HG03378 (cell line): Measurements from ENCODE around the gene RAP1GDS1.
A peak's percentile ranks its signal among the peaks of the same experiment; 100 is the strongest.
"Not testable (repeated sequence)": the region's sequence is repeated elsewhere in the genome, so short reads cannot be mapped to it uniquely, and the experiment has no call there.

Experiments
- ATAC-seq: cut with Tn5 transposase; IDR thresholded peaks from one replicate; pipeline ENCODE4 v1.9.1; 2021; ENCODE audit warnings: mild to moderate bottlenecking, moderate library complexity; ENCODE audit not compliant: unreplicated experiment

RAP1GDS1 gene

DNA sequence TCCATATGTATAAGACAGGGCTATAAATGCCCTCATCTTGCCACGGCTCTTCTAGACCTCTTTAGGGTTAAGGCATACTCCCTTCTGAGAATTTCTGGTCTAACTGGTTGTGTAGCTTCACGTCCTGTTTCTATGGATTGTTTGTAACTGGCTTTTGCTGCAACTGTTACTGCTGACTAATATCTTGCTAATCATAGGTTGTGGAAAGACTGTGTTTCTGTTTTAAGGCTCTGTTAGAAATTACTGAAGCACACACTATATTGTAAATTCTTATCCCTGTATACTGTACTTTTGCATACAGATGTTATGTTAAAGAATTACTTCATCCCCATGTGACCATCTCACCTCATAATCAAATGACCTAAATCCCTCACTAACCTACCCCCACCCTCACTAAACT lies 218.4 kb downstream of the RAP1GDS1 start:
- ATAC-seq = not testable (repeated sequence)

DNA sequence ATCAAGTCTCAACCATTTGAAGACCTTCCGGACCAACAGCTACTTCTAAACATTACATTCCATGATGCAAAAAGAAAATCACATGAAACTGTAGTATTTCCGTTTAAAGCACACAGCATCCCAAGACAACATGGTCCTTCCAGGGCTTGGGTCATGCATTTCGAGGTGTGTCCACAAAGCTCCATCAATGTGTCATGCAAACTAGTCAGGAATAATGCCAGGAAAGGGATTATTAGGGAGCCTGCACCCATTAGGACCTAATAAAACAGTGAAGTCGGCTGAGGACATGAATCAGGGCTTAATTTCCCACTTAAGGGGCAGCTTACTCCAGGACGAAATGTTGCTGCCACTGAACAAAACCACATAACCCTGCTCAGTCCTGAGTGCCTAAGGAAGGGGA lies 219.4 kb downstream of the RAP1GDS1 start:
- ATAC-seq = no peak

DNA sequence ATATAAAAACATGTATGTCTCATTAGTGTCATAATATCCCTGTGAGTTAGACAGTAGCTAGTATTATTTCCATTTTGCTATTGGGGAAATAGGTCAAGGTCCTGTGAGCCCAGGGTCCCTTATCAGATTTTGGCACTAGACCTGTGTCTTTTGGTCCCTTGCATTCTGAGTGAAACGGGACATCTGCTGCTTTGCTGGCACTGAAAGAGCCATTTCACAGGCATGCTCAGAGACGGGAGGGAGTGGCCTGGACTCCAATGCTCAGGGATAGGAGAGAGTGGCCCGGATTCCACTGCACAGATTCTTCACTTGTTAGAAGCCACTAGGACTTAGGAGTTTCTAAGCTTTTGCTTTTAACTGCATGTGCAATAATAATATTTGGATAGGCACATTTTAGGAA lies 220.0 kb downstream of the RAP1GDS1 start:
- ATAC-seq = no peak

DNA sequence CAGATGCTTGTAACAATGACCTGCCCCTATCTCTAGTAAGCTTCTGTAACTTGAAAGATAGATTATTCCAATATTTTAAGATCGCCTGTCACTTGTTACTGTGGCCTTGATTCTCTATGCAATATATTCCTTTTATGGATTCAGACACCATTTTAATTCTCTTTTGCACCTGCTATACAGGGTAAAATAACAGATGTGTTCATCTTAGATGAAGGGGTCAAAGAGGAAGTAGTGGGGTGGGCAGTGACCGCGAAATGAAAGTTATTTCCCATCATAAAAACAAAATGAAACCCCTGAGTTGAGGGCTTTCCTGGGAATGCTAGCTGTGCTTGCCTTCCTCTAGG lies 221.3 kb downstream of the RAP1GDS1 start:
- ATAC-seq = peak; percentile 19

DNA sequence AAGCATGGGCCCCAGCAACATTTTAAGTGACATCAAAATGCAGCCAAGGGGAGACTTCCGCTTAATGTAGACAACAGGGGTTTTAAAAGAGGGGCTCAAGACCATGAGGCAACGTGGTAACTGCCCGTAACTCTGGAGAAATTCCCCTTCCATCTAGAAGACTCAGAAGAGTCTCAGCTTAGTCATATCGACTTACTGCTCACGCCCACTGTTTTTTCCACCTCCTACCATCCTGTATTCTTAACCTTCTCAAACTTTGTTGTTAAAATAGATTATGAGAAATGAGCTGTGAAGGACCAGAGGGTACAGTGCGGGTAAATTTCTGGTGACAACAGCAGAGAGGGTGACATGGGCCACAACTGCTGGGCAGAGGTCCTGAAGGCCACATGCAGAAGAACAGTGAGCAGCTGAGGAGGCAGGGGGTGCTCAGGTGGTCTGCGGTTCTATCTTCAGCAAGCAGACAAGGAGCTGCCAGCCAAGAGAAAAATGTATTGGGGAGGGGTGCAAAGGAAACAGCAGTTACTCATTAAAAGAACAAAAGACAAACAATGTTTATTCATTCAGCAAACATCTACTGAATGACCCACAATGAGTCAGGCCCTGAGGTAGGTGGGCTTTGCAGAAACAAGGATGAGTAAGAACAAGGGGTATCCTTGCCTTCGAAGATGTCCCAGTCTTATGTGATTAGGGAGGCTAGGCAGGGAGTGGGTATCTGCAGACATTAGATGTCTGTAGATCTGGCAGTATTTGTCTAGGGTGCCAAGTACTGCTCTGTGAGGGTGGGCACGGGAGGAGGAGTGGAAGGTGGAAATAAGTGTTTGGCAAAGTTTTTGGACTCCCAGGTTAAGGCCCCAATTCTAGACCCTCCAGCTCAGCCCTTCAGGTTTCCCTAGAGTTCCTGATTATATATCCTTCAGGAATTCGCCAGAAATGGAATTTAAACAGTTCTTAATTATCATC lies 221.9 kb downstream of the RAP1GDS1 start:
- peak; percentile 98 for ATAC-seq

DNA sequence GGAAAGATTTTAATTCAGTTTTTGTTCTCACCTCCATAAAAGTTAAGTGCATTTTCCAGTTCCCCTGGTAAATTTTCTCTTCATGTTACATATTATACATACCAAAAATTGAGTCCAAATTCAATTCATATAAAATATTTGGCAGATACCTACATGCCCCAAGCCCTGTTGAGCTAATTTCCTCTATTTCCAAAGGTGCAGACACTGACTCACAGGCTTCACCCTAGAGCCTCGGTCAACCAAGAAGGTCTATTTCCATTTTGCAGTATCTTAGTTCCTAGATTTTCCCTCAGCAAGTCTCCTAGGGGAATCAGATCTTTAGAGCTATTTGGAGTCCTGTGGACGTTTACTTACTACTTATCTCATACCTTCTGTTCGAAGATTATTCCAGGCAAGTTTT lies 222.8 kb downstream of the RAP1GDS1 start:
- no peak for ATAC-seq

DNA sequence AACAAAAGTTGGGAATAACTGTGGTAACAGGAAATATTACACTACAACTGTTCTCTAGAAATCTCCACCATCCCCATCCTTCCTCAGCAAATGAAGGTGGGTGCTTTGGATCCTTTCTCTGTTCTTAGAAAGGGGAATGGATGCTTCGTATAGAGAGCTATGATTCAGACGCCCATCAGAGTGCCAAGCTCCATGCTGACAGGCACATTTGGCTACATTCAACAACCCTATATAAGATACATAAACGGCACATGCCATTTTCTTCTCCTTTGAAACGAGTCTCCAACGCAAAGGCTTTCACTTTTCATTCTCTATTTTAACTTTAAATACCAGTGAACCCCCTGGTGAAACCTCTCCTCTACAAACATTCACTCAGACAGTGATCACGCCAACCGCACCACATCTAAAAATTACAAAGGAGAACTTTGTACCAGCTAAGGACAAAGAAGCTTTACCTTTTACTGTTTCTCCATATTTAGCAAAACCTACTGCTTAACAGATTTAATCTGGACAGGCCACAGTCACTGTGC lies 224.7 kb downstream of the RAP1GDS1 start:
- no peak for ATAC-seq

DNA sequence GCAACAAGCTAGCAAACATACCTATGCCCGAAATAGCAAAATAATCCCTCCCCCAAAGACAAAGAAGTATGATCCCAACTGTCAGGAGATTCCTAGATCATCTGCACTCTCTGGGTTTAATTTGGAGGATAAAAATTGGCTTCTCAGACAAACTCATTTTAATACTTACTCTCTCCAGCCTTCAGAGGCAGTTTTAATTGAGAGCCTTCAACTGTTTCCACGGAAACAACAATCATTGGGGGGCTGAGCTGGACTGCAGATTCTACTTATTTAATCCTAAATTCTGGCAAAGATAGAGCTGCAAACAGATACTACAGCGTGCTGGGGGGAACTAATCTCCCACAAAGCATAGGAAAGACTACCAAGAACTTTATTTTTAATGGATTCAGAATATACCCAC lies 229.1 kb downstream of the RAP1GDS1 start:
- no peak for ATAC-seq

DNA sequence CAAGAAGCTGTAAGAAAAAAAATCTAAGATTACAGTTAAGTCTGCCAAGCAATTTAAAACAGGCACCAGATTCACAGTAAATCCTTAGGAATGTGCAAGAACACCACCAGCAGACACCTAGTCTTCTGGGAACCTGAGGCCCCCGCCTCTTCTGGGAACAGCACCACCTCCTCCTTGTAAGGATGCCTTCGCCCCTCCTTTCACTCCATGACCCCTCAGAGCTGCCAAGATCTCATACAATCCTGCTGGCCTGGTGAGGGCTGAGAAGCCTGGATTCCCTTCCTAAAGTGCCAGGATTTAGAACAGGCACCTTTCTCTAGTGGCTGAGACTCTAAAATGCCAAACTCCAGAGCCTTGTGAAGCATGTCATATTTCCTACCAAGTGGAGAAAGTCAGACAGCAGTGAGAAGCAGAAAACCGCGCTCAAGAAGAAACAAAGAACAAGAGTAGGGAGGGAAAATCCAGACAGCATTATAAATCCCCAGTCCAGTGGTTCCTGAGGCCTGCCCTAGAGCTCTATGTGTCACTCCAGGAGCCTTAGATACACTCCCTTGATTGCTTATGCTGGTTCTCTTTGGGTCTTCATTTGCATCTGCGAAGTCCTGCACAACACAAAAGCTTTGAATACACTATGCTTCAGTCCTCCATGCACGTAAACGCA lies 230.8 kb downstream of the RAP1GDS1 start:
- no peak for ATAC-seq

DNA sequence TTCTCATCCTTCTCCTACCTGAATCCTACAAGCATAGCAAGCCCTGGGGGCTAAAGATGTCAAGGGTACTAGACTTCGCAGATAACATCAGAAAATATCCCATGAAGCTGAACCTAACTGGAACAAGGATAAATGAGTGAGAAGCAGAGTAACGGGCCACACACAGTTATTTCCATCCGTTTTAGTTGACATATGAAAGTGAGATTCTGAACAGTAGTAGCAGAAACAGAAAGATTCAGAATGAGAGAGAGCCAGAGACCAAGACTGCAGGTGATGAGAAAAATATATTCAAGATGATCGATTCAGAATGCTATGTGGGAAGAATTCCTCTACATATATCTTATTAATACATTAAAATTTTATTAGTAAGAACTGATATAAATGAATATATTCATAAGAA lies 232.1 kb downstream of the RAP1GDS1 start:
- ATAC-seq = peak; percentile 90
